Dermis blood vessel endothelial cell (primary cell): ENCODE results near the gene UBE3C. TPM values are rescaled to one million over a fixed set of nuclear protein-coding genes. Genes with fewer than 3 reads are reported as not detected.
A peak's percentile ranks its signal among the peaks of the same experiment; 100 is the strongest.
"Not testable (repeated sequence)": the region's sequence is repeated elsewhere in the genome, so short reads cannot be mapped to it uniquely, and the experiment has no call there.

Experiments
- DNase-seq: peaks from one replicate; pipeline ENCODE4 v3.0.0; 2010
- total RNA-seq: library from RNA; depleted of rRNA; stranded (reverse); fragments of >200 nt; gene quantifications from 2 replicates; pipeline ENCODE4 v1.2.3, GENCODE V29; 2014

The UBE3C gene
- total RNA-seq, 1 donor from 2014 or later: 116 TPM

GRCh38 chr7:157241631-157242030 lies 102.9 kb downstream of the UBE3C start:
- DNase-seq: no peak

- DNase-seq: no peak
These were observed 106.0 kb downstream of the UBE3C start for GRCh38 chr7:157244516-157245294.

DNA sequence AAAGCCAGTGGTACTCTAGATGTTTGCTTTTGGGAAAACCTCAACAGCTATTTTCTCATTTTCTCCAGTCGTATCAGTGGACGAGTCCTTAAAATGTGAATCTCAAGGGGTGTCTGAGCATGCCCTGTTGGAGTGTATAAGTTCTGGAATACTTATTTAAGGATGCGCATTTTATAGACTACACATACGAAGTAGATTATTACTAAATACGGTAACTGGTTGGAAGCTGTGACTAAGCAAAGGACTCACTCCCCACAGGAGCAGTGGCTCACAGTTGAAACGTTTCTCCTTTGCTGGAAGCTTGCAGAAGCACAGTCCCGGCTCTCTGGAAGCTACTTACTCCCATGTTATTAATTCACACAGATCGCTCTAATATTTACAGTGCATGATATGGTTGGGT lies 107.3 kb downstream of the UBE3C start:
- no peak for DNase-seq

DNA sequence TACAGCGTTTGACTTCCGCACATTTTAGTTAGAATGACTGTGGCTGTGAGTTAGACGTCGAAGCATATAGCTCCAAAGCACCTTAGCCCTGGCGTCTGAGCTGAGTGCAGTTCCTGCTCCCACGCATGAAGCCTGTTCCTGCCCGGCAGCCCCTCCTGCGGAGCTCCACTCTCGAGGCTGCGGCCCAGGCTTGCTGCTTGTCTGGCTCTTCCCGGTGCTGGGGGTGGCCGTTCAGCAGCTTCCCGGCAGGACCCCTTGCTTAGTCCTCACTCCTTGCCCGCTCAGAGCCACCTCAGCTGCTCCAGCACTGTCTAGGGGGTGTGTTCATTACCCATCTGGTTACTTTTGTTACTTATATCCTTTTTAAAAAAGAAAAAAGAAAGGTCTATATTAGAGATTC lies 109.9 kb downstream of the UBE3C start:
- DNase-seq: no peak

DNA sequence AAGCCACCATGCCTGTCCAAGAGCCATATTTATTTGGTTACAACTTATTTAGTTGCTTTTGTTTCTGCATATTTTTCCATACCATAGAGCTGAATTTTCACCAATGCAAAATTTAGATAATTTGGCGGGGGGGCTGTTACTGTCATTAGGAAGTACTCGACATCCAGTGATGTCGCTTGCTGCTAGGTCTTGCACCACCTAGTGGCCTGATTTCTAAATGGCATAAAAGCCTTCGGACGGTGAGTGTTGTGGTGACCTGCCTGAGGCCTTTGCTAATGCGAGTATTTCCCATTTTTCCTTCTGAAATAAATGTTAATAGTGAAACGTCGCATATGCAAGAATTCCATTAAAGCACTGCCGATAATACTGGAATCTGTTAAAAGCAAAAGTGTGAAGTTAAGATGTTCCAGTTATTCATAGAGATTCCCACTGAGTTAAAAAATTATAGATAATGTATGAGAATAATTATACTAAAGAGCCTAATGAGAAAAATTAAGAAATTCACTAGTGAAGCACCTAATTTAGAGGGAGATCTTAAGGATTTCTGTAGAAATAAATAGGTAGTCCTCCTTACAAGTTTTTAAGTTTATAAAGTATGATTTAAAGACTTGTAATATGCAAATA lies 112.0 kb downstream of the UBE3C start:
- DNase-seq: peak; percentile 84

DNA sequence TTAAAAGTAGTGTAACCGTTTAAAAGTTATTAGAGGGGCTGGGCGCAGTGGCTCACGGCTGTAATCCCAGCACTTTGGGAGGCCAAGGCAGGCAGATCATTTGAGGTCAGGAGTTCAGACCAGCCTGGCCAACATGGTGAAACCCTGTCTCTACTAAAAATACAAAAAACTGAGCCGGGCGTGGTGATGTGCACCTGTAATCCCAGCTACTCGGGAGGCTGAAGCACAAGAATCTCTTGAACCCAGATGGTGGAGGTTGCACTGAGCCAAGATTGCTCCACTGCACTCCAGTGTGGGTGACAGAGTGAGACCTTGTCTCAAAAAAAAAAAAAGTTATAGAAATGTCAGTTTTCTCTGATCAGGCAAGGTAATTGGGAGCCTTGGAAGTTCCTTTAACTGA lies 113.1 kb downstream of the UBE3C start:
- not testable (repeated sequence) for DNase-seq

- DNase-seq: no peak
These were observed 115.1 kb downstream of the UBE3C start for GRCh38 chr7:157253850-157254249.

DNA sequence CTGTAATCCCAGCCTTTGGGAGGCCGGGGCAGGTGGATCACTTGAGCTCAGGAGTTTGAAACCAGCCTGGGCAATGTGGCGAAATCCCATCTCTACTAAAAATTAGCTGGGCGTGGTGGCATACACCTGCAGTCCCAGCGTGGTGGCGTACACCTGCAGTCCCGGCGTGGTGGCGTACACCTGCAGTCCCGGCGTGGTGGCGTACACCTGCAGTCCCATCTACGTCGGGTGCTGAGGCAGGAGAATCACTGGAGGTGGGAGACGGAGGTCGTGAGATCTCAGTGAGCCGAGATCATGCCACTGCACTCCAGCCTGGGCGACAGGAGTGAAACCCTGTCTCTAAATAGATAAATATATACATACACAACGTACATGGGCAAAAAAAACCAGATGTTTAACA lies 116.1 kb downstream of the UBE3C start:
- not testable (repeated sequence) for DNase-seq

DNA sequence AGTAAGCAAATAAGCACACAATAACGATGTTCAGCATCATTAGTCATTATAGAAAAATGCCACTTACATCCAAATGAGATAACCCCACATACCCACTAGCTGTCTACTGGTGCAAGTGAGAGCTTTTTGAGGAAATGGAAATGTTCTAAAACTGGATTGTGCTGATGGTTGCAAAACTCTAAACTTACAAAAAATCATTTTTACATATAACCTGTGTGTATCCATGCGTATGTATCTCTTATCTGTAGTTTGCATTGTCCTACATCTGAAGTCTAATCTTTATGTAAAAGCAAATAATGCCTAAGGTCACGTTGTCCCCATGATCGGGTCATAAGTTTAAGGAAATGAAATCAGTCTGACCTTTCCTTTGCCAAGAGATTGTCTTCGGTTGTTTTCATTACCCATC lies 116.5 kb downstream of the UBE3C start:
- peak; percentile 52 for DNase-seq

GRCh38 chr7:157263156-157263555 lies 124.4 kb downstream of the UBE3C start:
- no peak for DNase-seq

GRCh38 chr7:157265051-157265450 lies 126.3 kb downstream of the UBE3C start:
- DNase-seq: no peak

- DNase-seq: no peak
These were observed 127.5 kb downstream of the UBE3C start for GRCh38 chr7:157266272-157266671.

- DNase-seq: no peak
These were observed 128.8 kb downstream of the UBE3C start for GRCh38 chr7:157267516-157267915.

DNA sequence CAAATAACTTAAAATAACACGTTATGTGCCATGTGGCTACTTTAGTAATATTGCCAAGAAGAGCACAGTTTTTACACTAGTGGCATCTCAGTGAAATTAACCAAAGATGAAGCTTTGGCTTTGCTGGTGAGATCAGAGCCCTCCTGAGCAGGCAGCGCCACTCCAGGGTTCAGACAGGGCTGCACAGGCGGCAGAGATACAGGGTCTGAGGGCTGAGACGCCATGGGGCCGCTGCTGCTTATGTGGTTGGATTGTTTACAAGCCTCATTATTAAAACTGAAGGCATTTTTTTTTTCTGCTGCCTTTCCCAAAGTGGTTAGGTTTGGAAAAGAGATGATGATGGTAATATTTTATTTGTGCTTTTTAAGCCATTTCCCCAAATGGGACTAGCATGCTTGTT lies 129.2 kb downstream of the UBE3C start:
- no peak for DNase-seq

GRCh38 chr7:157268540-157268939 lies 129.8 kb downstream of the UBE3C start:
- DNase-seq: no peak

DNA sequence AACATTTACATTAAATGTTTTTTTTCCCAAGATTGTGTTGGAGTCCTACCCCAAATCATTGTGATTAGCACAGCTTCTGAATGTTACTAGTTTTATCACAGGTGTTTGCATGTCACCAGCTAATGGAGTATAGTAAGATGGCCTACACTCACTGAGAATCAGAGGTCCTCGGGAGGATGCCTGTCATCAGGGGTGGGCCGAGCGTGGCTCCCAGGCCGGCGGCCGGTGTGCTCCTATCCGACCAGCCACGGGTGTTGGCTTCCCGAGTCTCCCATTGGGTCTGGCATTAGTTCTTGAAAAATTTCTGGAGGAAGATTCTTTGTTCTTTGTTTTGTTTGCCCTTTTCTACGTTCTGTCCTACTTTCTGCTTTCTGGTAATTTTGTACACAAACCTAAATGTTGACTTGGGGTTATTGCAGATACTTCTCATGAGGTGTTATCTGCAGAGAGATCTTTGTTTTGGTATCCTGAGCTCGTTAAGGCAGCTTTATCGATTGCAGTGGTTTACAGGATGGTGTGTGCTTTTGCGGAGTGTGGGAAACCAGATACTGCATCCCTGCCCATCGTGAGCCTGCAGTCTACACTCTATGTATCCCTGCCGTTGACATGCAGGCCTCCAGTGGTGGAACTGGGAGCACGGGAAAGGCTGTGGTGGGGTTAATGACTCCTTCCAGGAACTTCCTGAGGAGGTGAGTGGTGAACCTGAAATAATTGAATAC lies 130.8 kb downstream of the UBE3C start:
- DNase-seq: no peak

GRCh38 chr7:157270060-157270444 lies 131.3 kb downstream of the UBE3C start:
- DNase-seq: no peak

DNA sequence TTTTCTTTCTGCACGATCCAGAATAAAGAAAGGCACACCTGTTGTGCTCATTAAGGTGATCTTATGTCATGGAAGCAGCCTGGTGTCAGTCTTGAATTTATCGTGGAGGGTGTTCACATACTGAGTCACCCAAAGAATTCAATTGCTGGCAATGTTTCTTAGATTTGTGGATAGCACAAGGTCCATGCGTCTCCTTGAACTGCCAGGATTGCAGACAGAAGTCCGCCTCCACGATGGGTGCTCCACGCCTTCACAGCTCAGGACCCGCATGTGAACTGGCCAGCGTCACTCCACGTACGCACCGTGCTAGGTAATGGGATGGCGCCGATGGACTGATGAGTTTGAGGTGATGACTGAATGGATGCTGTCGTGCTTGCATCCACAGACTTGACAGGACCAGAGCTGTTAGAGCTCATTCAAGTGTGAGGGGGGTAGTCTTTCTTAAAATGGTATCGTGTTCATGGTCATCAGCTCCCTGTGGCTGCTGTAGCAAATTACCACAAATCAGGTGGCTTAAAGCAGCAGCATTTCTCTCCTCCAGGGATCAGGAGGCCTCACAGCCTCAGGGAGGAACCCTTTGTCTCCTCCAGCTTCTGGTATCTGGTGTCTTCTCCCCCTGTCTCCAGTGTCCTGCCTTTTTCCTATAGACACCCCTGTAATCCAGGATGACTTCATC lies 132.7 kb downstream of the UBE3C start:
- DNase-seq: no peak

DNA sequence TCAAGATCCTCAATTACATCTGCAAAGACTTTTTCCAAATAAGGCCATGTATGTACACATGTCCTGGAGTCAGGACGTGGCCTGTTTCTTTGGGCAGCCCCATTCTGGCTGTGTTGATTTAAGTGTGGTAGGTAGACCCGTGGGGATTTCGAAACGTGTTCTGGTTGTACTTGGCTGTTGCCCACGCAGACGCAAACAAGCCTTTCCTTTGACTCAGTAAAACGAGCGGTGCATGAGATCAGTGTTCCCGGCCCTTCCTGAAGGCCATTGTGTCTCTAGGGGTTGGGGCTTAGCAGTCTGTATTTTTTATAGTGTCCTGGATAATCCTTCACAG lies 133.2 kb downstream of the UBE3C start:
- peak; percentile 92 for DNase-seq

- no peak for DNase-seq
These were observed 133.9 kb downstream of the UBE3C start for GRCh38 chr7:157272351-157273207.

GRCh38 chr7:157273208-157274093 lies 134.7 kb downstream of the UBE3C start:
- peak; percentile 88 for DNase-seq
